ENCODE results near the gene LGALSL. TPM values are rescaled to one million over a fixed set of nuclear protein-coding genes. Genes with fewer than 3 reads are reported as not detected.

The LGALSL gene
- total and polyA plus RNA-seq, 9 of the 15 experiments (the other 6 are each of a cell fraction or from before 2014, with no cell fraction given), result 0.04 to 0.29 (median 0.14) TPM; not detected in 3

GRCh38 chr2:64481665-64482064, 27.7 kb downstream of the LGALSL start:
- DNase-seq (ENCODE audit: extremely low read depth in 1 of 4, low spot score in 3 of 4) (no peak), FAIRE-seq (no peak), ATAC-seq (no peak)
- Histone ChIP-seq H3K9ac (ENCODE audit: insufficient read depth in 1 of 2, low read depth in 2 of 2, low read length in 2 of 2) (no peak overlapping the region), H3K79me2 (ENCODE audit: control insufficient read depth, insufficient read depth, low read length) (no peaks in the 10 kb centered on the region), H3K9me3 (replicated peaks; ENCODE audit: control insufficient read depth, insufficient read depth, low read depth, low read length) (no peaks in the 10 kb centered on the region), H3K36me3 (ENCODE audit: control insufficient read depth, insufficient read depth, low read length) (no peaks in the 10 kb centered on the region), H3K4me3 (no peak overlapping the region), H4K20me1 (replicated peaks; ENCODE audit: control insufficient read depth, insufficient read depth, low read length) (no peaks in the 10 kb centered on the region), H3K27ac (ENCODE audit: extremely low read depth, low read depth, low read length) (no peak overlapping the region), H3K9me1 (ENCODE audit: control insufficient read depth, insufficient read depth, low read length) (no peaks in the 10 kb centered on the region), H2AFZ (ENCODE audit: low read depth, low read length) (no peak overlapping the region), H3K4me2 (ENCODE audit: insufficient read depth, low read length) (no peak overlapping the region), H3K4me1 (replicated peaks in 1 of 2; ENCODE audit: control insufficient read depth in 2 of 2, insufficient read depth in 2 of 2, low read length in 2 of 2) (no peaks in the 10 kb centered on the region), H3K27me3 (ENCODE audit: control insufficient read depth in 2 of 2, insufficient read depth in 2 of 2, low read length in 2 of 2) (peaks cover 28 to 51% of the 10 kb centered on the region in 2 experiments)
- in situ Hi-C loops (cut with MboI) (loop anchor here (10.0 kb wide), 1 partner anchor 427 kb away; no protein-coding TSS in a partner anchor), intact Hi-C loops (cut with micrococcal nuclease) (no loop called here)
- no peak for TF ChIP-seq XRCC5 (IDR thresholded peaks at IDR 0.05; ENCODE audit: low read depth, low read length)
- no peak for TF ChIP-seq KDM4B (IDR thresholded peaks at IDR 0.05; ENCODE audit: borderline replicate concordance in 2 of 2, low read depth in 1 of 2)
- TF ChIP-seq HCFC1 (IDR thresholded peaks at IDR 0.05; ENCODE audit: low read depth, low read length), result no peak
- TF ChIP-seq PATZ1 (CRISPR knock-in tag; IDR thresholded peaks at IDR 0.05; ENCODE audit: borderline replicate concordance), result no peak
- TF ChIP-seq ILK (tag; IDR thresholded peaks at IDR 0.05; ENCODE audit: borderline replicate concordance, low read depth), result no peak
- TF ChIP-seq ZNF764 (CRISPR knock-in tag; IDR thresholded peaks at IDR 0.05; ENCODE audit: low read depth), result no peak
- TF ChIP-seq ZFPM2 (CRISPR knock-in tag; IDR thresholded peaks at IDR 0.05), result no peak
- no peak for TF ChIP-seq NR0B1 (IDR thresholded peaks at IDR 0.05; ENCODE audit: partially characterized antibody)
- TF ChIP-seq BRF1 (IDR thresholded peaks at IDR 0.05; ENCODE audit: borderline replicate concordance, extremely low read depth, insufficient read length), result no peak
- TF ChIP-seq BMI1 (IDR thresholded peaks at IDR 0.05; ENCODE audit: low read length), result no peak
- no peak for TF ChIP-seq POU5F1 (IDR thresholded peaks at IDR 0.05; ENCODE audit: borderline replicate concordance, low read depth, low read length, partially characterized antibody)
- no peak for TF ChIP-seq POLR2B (IDR thresholded peaks at IDR 0.05; ENCODE audit: low read depth, partially characterized antibody)
- TF ChIP-seq HNRNPUL1 (IDR thresholded peaks at IDR 0.05; ENCODE audit: low read length), result no peak
- no peak for TF ChIP-seq PURB (CRISPR knock-in tag; IDR thresholded peaks at IDR 0.05; ENCODE audit: low read depth)
- TF ChIP-seq USF2 (CRISPR knock-in tag; IDR thresholded peaks at IDR 0.05), result no peak
- no peak for TF ChIP-seq MITF (IDR thresholded peaks at IDR 0.05)
- no peak for TF ChIP-seq SMARCA4 (IDR thresholded peaks at IDR 0.05)
- CTCF ChIA-PET (ENCODE audit: low intra/inter-chr PET ratio), result no interaction called here
- WGBS (ENCODE audit: insufficient coverage, low coverage, missing lambda C conversion rate), result 0% methylated on average over 5 of the region's 5 CpGs
- no TSS peak for BruUV-seq (replicated peaks)
- POLR2A ChIA-PET, result interaction anchor here (0.8 kb wide), 1 partner anchor 18 kb away, joined by 5 read pairs; no protein-coding TSS in a partner anchor

Data from K562 (cell line).